Neural cell (in vitro differentiated cells): ENCODE data around the gene C3orf70. TPM values are rescaled to one million over a fixed set of nuclear protein-coding genes. Genes with fewer than 3 reads are reported as not detected.

Experiments used
- H2AFZ ChIP-seq: fragments of 200-600, 300-800 bp; sonication (generic), shearing (Covaris generic); 2 replicates; pipeline ENCODE4 v1.6.0; 2014; ENCODE audit warnings: low read depth, mild to moderate bottlenecking, antibody characterized with exemption, low read length, moderate library complexity
- H3F3A ChIP-seq: fragments of 200-600 bp; shearing (Covaris generic); 2 replicates; pipeline ENCODE4 v1.6.1; 2016; ENCODE audit warnings: mild to moderate bottlenecking, moderate library complexity, mixed read lengths, antibody characterized with exemption, low read length; ENCODE audit not compliant: insufficient read depth, poor library complexity, severe bottlenecking
- H3K27ac ChIP-seq: fragments of 200-600, 300-800 bp; sonication (generic), shearing (Covaris generic); 2 replicates; pipeline ENCODE4 v1.5.1; 2014; ENCODE audit warnings: mild to moderate bottlenecking, low read length, moderate library complexity
- H3K27me3 ChIP-seq: fragments of 300-800, 200-600 bp; sonication (generic), shearing (Covaris generic); 2 replicates; pipeline ENCODE4 v1.6.0; 2014; ENCODE audit warnings: mild to moderate bottlenecking, low read depth, low read length, moderate library complexity; ENCODE audit not compliant: insufficient read depth
- H3K36me3 ChIP-seq: fragments of 300-800, 200-600 bp; sonication (generic), shearing (Covaris generic); 2 replicates; pipeline ENCODE4 v1.5.1; 2014; ENCODE audit warnings: mild to moderate bottlenecking, antibody characterized with exemption, low read length, moderate library complexity; ENCODE audit not compliant: insufficient read depth
- H3K4me2 ChIP-seq: fragments of 300-800, 200-600 bp; sonication (generic), shearing (Covaris generic); 2 replicates; pipeline ENCODE4 v1.6.0; 2014; ENCODE audit warnings: mild to moderate bottlenecking, low read length
- H3K4me3 ChIP-seq: fragments of 300-800, 200-600 bp; sonication (generic), shearing (Covaris generic); 2 replicates; pipeline ENCODE4 v1.5.1; 2014; ENCODE audit warnings: mild to moderate bottlenecking, low read length, moderate library complexity
- H3K79me2 ChIP-seq: fragments of 200-600 bp; shearing (Covaris generic); replicated peaks from 2 replicates; pipeline ENCODE4 v1.6.0; 2014; ENCODE audit warnings: mild to moderate bottlenecking, low read length, moderate library complexity; ENCODE audit not compliant: insufficient read depth
- H3K9ac ChIP-seq: fragments of 300-800, 200-600 bp; sonication (generic), shearing (Covaris generic); 2 replicates; pipeline ENCODE4 v1.6.1; 2016; ENCODE audit warnings: mild to moderate bottlenecking, low read length, mixed read lengths
- H3K9me2 ChIP-seq: fragments of 200-600 bp; shearing (Covaris generic); 2 replicates; pipeline ENCODE4 v1.6.1; 2016; ENCODE audit warnings: mild to moderate bottlenecking, low read length, mixed read lengths; ENCODE audit not compliant: insufficient read depth
- H3K9me3 ChIP-seq: fragments of 200-600, 300-800 bp; sonication (generic), shearing (Covaris generic); 2 replicates; pipeline ENCODE4 v1.6.1; 2016; ENCODE audit warnings: mild to moderate bottlenecking, mixed run types, low read length, moderate library complexity, mixed read lengths
- H4K20me1 ChIP-seq: fragments of 200-600 bp; shearing (Covaris generic); 2 replicates; pipeline ENCODE4 v1.6.1; 2016; ENCODE audit warnings: mild to moderate bottlenecking, mixed run types; ENCODE audit not compliant: insufficient read depth
- EP300 ChIP-seq: fragments of 450-650 bp; conservative IDR thresholded peaks from 2 replicates; pipeline ENCODE4 v1.6.1; 2014; ENCODE audit warnings: antibody characterized with exemption, mild to moderate bottlenecking, moderate library complexity; ENCODE audit not compliant: poor library complexity, severe bottlenecking
- EZH2 ChIP-seq: fragments of 200-600, 300-800 bp; shearing (Covaris generic), sonication (generic); IDR thresholded peaks from 2 replicates; pipeline ENCODE4 v1.6.1; 2014; ENCODE audit warnings: antibody characterized with exemption, low read length, borderline replicate concordance, mild to moderate bottlenecking; ENCODE audit not compliant: insufficient read depth, poor library complexity, severe bottlenecking
- MXI1 ChIP-seq: fragments of 450-650 bp; conservative IDR thresholded peaks from 2 replicates; pipeline ENCODE4 v1.6.1; 2014; ENCODE audit warnings: antibody characterized with exemption, mild to moderate bottlenecking; ENCODE audit not compliant: poor library complexity, severe bottlenecking
- POLR2AphosphoS5 ChIP-seq: IDR thresholded peaks from 2 replicates; pipeline ENCODE4 v1.6.1; 2012
- RAD21 ChIP-seq: fragments of 450-650 bp; conservative IDR thresholded peaks from 2 replicates; pipeline ENCODE4 v1.6.1; 2014; ENCODE audit warnings: antibody characterized with exemption, mild to moderate bottlenecking, moderate library complexity
- SMC3 ChIP-seq: fragments of 450-650 bp; conservative IDR thresholded peaks from 2 replicates; pipeline ENCODE4 v1.6.1; 2014; ENCODE audit warnings: antibody characterized with exemption, mild to moderate bottlenecking, moderate library complexity; ENCODE audit not compliant: poor library complexity
- TAF1 ChIP-seq: IDR thresholded peaks from 2 replicates; pipeline ENCODE4 v1.6.1; 2012; ENCODE audit warnings: low read depth
- polyA plus RNA-seq: library from polyadenylated mRNA; depleted of rRNA; stranded (reverse); fragments of >200 nt; gene quantifications from 2 replicates; pipeline ENCODE4 v1.2.3, GENCODE V29; 2014
- TF ChIP-seq, protein P1 (sequence below): fragments of 450-650 bp; IDR thresholded peaks from 2 replicates; pipeline ENCODE4 v1.5.1; 2014; ENCODE audit warnings: antibody characterized with exemption, mild to moderate bottlenecking, moderate library complexity; ENCODE audit not compliant: poor library complexity, severe bottlenecking
- TF ChIP-seq, protein P2 (sequence below): IDR thresholded peaks from 2 replicates; pipeline ENCODE4 v1.6.1; 2012; ENCODE audit warnings: borderline replicate concordance

C3orf70 gene
- polyA plus RNA-seq, 1 donor from 2014 or later, result 3.4 TPM

DNA sequence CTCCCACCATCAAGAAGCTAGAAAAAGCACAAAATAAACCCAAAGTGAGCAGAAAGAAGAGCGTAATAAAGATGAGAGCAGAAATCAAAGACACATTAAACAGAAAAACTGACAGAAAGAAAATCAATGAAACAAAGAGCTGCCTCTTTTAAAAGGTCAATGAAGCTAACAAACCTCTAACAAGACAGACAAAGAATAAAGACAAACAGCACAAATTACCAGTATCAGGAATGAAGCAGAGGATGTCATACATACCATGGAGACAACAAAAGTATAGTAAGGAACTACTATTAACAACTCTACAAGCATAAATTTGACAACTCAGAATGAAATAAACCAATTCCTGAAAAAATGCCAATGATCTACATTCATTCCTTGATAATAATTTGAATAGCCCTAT, 15.0 kb downstream of the C3orf70 start:
- H3K9me3 ChIP-seq, result no peaks in the 10 kb centered on the region
- no peak overlapping the region for H3K4me2 ChIP-seq
- TF ChIP-seq RAD21, result no peak
- TF ChIP-seq, protein P1, sequence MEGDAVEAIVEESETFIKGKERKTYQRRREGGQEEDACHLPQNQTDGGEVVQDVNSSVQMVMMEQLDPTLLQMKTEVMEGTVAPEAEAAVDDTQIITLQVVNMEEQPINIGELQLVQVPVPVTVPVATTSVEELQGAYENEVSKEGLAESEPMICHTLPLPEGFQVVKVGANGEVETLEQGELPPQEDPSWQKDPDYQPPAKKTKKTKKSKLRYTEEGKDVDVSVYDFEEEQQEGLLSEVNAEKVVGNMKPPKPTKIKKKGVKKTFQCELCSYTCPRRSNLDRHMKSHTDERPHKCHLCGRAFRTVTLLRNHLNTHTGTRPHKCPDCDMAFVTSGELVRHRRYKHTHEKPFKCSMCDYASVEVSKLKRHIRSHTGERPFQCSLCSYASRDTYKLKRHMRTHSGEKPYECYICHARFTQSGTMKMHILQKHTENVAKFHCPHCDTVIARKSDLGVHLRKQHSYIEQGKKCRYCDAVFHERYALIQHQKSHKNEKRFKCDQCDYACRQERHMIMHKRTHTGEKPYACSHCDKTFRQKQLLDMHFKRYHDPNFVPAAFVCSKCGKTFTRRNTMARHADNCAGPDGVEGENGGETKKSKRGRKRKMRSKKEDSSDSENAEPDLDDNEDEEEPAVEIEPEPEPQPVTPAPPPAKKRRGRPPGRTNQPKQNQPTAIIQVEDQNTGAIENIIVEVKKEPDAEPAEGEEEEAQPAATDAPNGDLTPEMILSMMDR, result no peak
- no peak for TF ChIP-seq TAF1
- TF ChIP-seq, protein P2, sequence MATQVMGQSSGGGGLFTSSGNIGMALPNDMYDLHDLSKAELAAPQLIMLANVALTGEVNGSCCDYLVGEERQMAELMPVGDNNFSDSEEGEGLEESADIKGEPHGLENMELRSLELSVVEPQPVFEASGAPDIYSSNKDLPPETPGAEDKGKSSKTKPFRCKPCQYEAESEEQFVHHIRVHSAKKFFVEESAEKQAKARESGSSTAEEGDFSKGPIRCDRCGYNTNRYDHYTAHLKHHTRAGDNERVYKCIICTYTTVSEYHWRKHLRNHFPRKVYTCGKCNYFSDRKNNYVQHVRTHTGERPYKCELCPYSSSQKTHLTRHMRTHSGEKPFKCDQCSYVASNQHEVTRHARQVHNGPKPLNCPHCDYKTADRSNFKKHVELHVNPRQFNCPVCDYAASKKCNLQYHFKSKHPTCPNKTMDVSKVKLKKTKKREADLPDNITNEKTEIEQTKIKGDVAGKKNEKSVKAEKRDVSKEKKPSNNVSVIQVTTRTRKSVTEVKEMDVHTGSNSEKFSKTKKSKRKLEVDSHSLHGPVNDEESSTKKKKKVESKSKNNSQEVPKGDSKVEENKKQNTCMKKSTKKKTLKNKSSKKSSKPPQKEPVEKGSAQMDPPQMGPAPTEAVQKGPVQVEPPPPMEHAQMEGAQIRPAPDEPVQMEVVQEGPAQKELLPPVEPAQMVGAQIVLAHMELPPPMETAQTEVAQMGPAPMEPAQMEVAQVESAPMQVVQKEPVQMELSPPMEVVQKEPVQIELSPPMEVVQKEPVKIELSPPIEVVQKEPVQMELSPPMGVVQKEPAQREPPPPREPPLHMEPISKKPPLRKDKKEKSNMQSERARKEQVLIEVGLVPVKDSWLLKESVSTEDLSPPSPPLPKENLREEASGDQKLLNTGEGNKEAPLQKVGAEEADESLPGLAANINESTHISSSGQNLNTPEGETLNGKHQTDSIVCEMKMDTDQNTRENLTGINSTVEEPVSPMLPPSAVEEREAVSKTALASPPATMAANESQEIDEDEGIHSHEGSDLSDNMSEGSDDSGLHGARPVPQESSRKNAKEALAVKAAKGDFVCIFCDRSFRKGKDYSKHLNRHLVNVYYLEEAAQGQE, result no peak
- TF ChIP-seq POLR2AphosphoS5, result no peak
- TF ChIP-seq EP300, result no peak
- TF ChIP-seq EZH2, result no peak
- TF ChIP-seq MXI1, result no peak
- TF ChIP-seq SMC3, result no peak
- H3K27me3 ChIP-seq, result no peaks in the 10 kb centered on the region
- H4K20me1 ChIP-seq, result no peaks in the 10 kb centered on the region
- no peaks in the 10 kb centered on the region for H3K79me2 ChIP-seq
- no peak overlapping the region for H3K4me3 ChIP-seq
- no peaks in the 10 kb centered on the region for H3K9me2 ChIP-seq
- H3K36me3 ChIP-seq, result no peaks in the 10 kb centered on the region
- no peak overlapping the region for H3K9ac ChIP-seq
- no peak overlapping the region for H3K27ac ChIP-seq
- no peak overlapping the region for H2AFZ ChIP-seq
- no peaks in the 10 kb centered on the region for H3F3A ChIP-seq

DNA sequence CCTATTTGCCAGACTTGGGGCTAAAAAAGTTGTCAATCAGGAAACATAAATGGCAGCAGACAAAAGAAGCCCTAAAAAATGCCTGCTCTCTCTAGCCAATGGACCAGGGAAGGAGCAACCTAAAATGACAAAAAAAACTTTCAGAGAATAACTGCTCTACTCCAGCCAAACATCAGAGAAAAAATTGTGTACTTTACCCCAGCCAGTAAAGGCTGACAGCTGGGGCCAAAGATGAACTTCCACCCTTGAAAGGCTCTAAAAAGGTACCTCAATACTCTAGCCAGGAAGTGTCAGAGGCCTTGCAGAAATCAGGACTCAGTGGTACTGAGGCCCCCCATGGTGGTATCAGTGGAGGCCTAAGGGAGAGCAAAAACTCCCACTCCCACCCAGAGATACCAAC, 18.4 kb downstream of the C3orf70 start:
- Histone ChIP-seq H3K27me3 (no peaks in the 10 kb centered on the region), H2AFZ (no peak overlapping the region), H3K9me3 (no peaks in the 10 kb centered on the region), H3K4me2 (no peak overlapping the region), H3K36me3 (no peaks in the 10 kb centered on the region), H3K79me2 (no peaks in the 10 kb centered on the region), H4K20me1 (no peaks in the 10 kb centered on the region), H3K4me3 (no peak overlapping the region), H3F3A (no peaks in the 10 kb centered on the region), H3K9ac (no peak overlapping the region), H3K9me2 (no peaks in the 10 kb centered on the region), H3K27ac (no peak overlapping the region)
- TF ChIP-seq, protein P2, result no peak
- no peak for TF ChIP-seq EP300
- TF ChIP-seq POLR2AphosphoS5, result no peak
- TF ChIP-seq MXI1, result no peak
- no peak for TF ChIP-seq RAD21
- TF ChIP-seq TAF1, result no peak
- TF ChIP-seq EZH2, result no peak
- no peak for TF ChIP-seq SMC3
- TF ChIP-seq, protein P1, result no peak
